ENCODE results near the gene MAOA. TPM values are rescaled to one million over a fixed set of nuclear protein-coding genes. Genes with fewer than 3 reads are reported as not detected.
"Not testable (repeated sequence)": the region's sequence is repeated elsewhere in the genome, so short reads cannot be mapped to it uniquely, and the experiment has no call there.

The MAOA gene
- polyA plus RNA-seq, 1 donor from 2014 or later: 1.3 TPM

GRCh38 chrX:43615660-43616059 lies 40.4 kb upstream of the MAOA start:
- TF ChIP-seq CTCF (IDR thresholded peaks at IDR 0.05; ENCODE audit: poor library complexity, severe bottlenecking): no peak
- TF ChIP-seq EP300 (conservative IDR thresholded peaks at IDR 0.05; ENCODE audit: poor library complexity, severe bottlenecking): no peak
- TF ChIP-seq EZH2 (IDR thresholded peaks at IDR 0.05; ENCODE audit: borderline replicate concordance, insufficient read depth, low read length, poor library complexity, severe bottlenecking): no peak
- no peak for TF ChIP-seq MXI1 (conservative IDR thresholded peaks at IDR 0.05; ENCODE audit: poor library complexity, severe bottlenecking)
- TF ChIP-seq REST (IDR thresholded peaks at IDR 0.05; ENCODE audit: borderline replicate concordance): no peak
- no peak for TF ChIP-seq RAD21 (conservative IDR thresholded peaks at IDR 0.05)
- no peak for TF ChIP-seq POLR2AphosphoS5 (IDR thresholded peaks at IDR 0.05)
- no peak for TF ChIP-seq TAF1 (IDR thresholded peaks at IDR 0.05; ENCODE audit: low read depth)
- TF ChIP-seq SMC3 (conservative IDR thresholded peaks at IDR 0.05; ENCODE audit: poor library complexity): no peak
- Histone ChIP-seq H3K36me3 (ENCODE audit: insufficient read depth, low read length) (no peaks in the 10 kb centered on the region), H3K9me2 (ENCODE audit: insufficient read depth, low read length) (no peaks in the 10 kb centered on the region), H3K4me2 (ENCODE audit: low read length) (no peak overlapping the region), H4K20me1 (ENCODE audit: insufficient read depth) (no peaks in the 10 kb centered on the region), H3K9me3 (ENCODE audit: low read length) (no peaks in the 10 kb centered on the region), H3K27me3 (ENCODE audit: insufficient read depth, low read depth, low read length) (no peaks in the 10 kb centered on the region), H3K9ac (ENCODE audit: low read length) (no peak overlapping the region), H3K27ac (ENCODE audit: low read length) (no peak overlapping the region), H2AFZ (ENCODE audit: low read depth, low read length) (no peak overlapping the region), H3K4me3 (ENCODE audit: low read length) (no peak overlapping the region), H3F3A (ENCODE audit: insufficient read depth, low read length, poor library complexity, severe bottlenecking) (no peaks in the 10 kb centered on the region), H3K79me2 (replicated peaks; ENCODE audit: insufficient read depth, low read length) (no peaks in the 10 kb centered on the region)

GRCh38 chrX:43618366-43619205 lies 37.5 kb upstream of the MAOA start:
- H3K4me2 ChIP-seq (ENCODE audit: low read length): no peak overlapping the region
- no peak overlapping the region for H2AFZ ChIP-seq (ENCODE audit: low read depth, low read length)
- H4K20me1 ChIP-seq (ENCODE audit: insufficient read depth): no peaks in the 10 kb centered on the region
- H3K79me2 ChIP-seq (replicated peaks; ENCODE audit: insufficient read depth, low read length): no peaks in the 10 kb centered on the region
- no peak overlapping the region for H3K4me3 ChIP-seq (ENCODE audit: low read length)
- no peak overlapping the region for H3K9ac ChIP-seq (ENCODE audit: low read length)
- H3F3A ChIP-seq (ENCODE audit: insufficient read depth, low read length, poor library complexity, severe bottlenecking): no peaks in the 10 kb centered on the region
- H3K27ac ChIP-seq (ENCODE audit: low read length): no peak overlapping the region
- no peaks in the 10 kb centered on the region for H3K27me3 ChIP-seq (ENCODE audit: insufficient read depth, low read depth, low read length)
- no peaks in the 10 kb centered on the region for H3K36me3 ChIP-seq (ENCODE audit: insufficient read depth, low read length)
- TF ChIP-seq TAF1 (IDR thresholded peaks at IDR 0.05; ENCODE audit: low read depth) (no peak), POLR2AphosphoS5 (IDR thresholded peaks at IDR 0.05) (no peak), REST (IDR thresholded peaks at IDR 0.05; ENCODE audit: borderline replicate concordance) (no peak), RAD21 (conservative IDR thresholded peaks at IDR 0.05) (no peak), EP300 (conservative IDR thresholded peaks at IDR 0.05; ENCODE audit: poor library complexity, severe bottlenecking) (no peak), MXI1 (conservative IDR thresholded peaks at IDR 0.05; ENCODE audit: poor library complexity, severe bottlenecking) (no peak), CTCF (IDR thresholded peaks at IDR 0.05; ENCODE audit: poor library complexity, severe bottlenecking) (no peak)
- no peaks in the 10 kb centered on the region for H3K9me3 ChIP-seq (ENCODE audit: low read length)
- no peaks in the 10 kb centered on the region for H3K9me2 ChIP-seq (ENCODE audit: insufficient read depth, low read length)

- H3K27me3 ChIP-seq (ENCODE audit: insufficient read depth, low read depth, low read length); H3K79me2 ChIP-seq (replicated peaks; ENCODE audit: insufficient read depth, low read length); H2AFZ ChIP-seq (ENCODE audit: low read depth, low read length); H3K4me3 ChIP-seq (ENCODE audit: low read length); H3K9me3 ChIP-seq (ENCODE audit: low read length); H3K9ac ChIP-seq (ENCODE audit: low read length); H3K36me3 ChIP-seq (ENCODE audit: insufficient read depth, low read length); H3K9me2 ChIP-seq (ENCODE audit: insufficient read depth, low read length); H3F3A ChIP-seq (ENCODE audit: insufficient read depth, low read length, poor library complexity, severe bottlenecking); H4K20me1 ChIP-seq (ENCODE audit: insufficient read depth); H3K27ac ChIP-seq (ENCODE audit: low read length); H3K4me2 ChIP-seq (ENCODE audit: low read length): not testable (repeated sequence)
Observed at GRCh38 chrX:43619861-43620260, 36.2 kb upstream of the MAOA start.
